GM12878 (cell line): Measurements from ENCODE around the gene ANO3. TPM values are rescaled to one million over a fixed set of nuclear protein-coding genes. Genes with fewer than 3 reads are reported as not detected.

ENCODE experiments used
- BCL11A ChIP-seq: IDR thresholded peaks from 2 replicates; pipeline ENCODE4 v1.6.1; 2011; ENCODE audit warnings: low read depth, low read length
- ESRRA ChIP-seq: IDR thresholded peaks from 2 replicates; pipeline ENCODE4 v1.6.1; 2012; ENCODE audit warnings: mild to moderate bottlenecking, low read length, improper control_type of control experiment
- ETV6 ChIP-seq, 2 experiments: fragments of 450-650 bp in 1 of 2; IDR thresholded peaks in 1 of 2; conservative IDR thresholded peaks in 1 of 2; 2 replicates each; pipeline ENCODE4 v1.6.1; 2014; ENCODE audit warnings: antibody characterized with exemption in 1 of 2, borderline replicate concordance in 1 of 2, low read depth in 1 of 2, mild to moderate bottlenecking in 1 of 2, moderate library complexity in 1 of 2
- IRF4 ChIP-seq: IDR thresholded peaks from 2 replicates; pipeline ENCODE4 v1.6.1; 2011; ENCODE audit warnings: low read depth, low read length
- LARP7 ChIP-seq: fragments of 450-650 bp; IDR thresholded peaks from 2 replicates; pipeline ENCODE4 v1.6.1; 2017; ENCODE audit warnings: mild to moderate bottlenecking
- MYC ChIP-seq: IDR thresholded peaks from 2 replicates; pipeline ENCODE4 v1.6.1; 2011; ENCODE audit warnings: mild to moderate bottlenecking, low read length, moderate library complexity, inconsistent platforms; ENCODE audit not compliant: insufficient read depth, insufficient replicate concordance, insufficient read length, severe bottlenecking
- NR2F1 ChIP-seq: fragments of 450-650 bp; conservative IDR thresholded peaks from 2 replicates; pipeline ENCODE4 v1.6.1; 2017; ENCODE audit warnings: mild to moderate bottlenecking
- PRDM15 ChIP-seq: fragments of 450-650 bp; formaldehyde crosslinking; IDR thresholded peaks from 2 replicates; pipeline ENCODE4 v1.4.0; 2020; ENCODE audit warnings: mild to moderate bottlenecking, moderate library complexity
- RELA ChIP-seq: fragments of 450-650 bp; IDR thresholded peaks from 2 replicates; pipeline ENCODE4 v1.8.0; 2014; ENCODE audit warnings: borderline replicate concordance; ENCODE audit not compliant: partially characterized antibody
- RFX5 ChIP-seq: IDR thresholded peaks from 2 replicates; pipeline ENCODE4 v1.6.1; 2011; ENCODE audit warnings: low read depth, low read length, improper control_type of control experiment
- SMAD5 ChIP-seq: IDR thresholded peaks from 2 replicates; pipeline ENCODE4 v1.6.1; 2016; ENCODE audit warnings: antibody characterized with exemption, low read depth
- SP1 ChIP-seq: IDR thresholded peaks from one replicate; pipeline ENCODE4 v1.6.1; 2011; ENCODE audit warnings: low read depth, low read length
- STAT3 ChIP-seq: IDR thresholded peaks from 2 replicates; pipeline ENCODE4 v1.6.1; 2011; ENCODE audit warnings: low read depth, low read length, improper control_type of control experiment
- TCF3 ChIP-seq: IDR thresholded peaks from 2 replicates; pipeline ENCODE4 v1.6.1; 2012; ENCODE audit warnings: low read depth, mild to moderate bottlenecking, low read length, borderline replicate concordance; ENCODE audit not compliant: insufficient read depth
- YY1 ChIP-seq: IDR thresholded peaks from 2 replicates; pipeline ENCODE4 v1.6.1; 2011; ENCODE audit warnings: low read depth, mild to moderate bottlenecking, low read length
- polyA plus RNA-seq, 11 experiments: library from polyadenylated mRNA; depleted of rRNA in 4 of 11; unstranded in 6 of 11; stranded (reverse) in 5 of 11; fragments of >200 nt; fragmentation: Nextera tagmentation in 4 of 11; fragmentation: Illumina TruSeq in 1 of 11; extraction: Ambion mirVana in 4 of 11; extraction: Trizol in 1 of 11; gene quantifications; 1 replicate in 1 of 11; 2 replicates in 10 of 11; pipeline versions ENCODE4 v1.2.1 to v1.2.3, GENCODE V29; 2011 to 2016; ENCODE audit warnings: inconsistent platforms in 2 of 11, missing spikeins in 2 of 11, low read depth in 1 of 11
- total RNA-seq, 4 experiments: library from RNA; depleted of rRNA in 3 of 4; stranded (reverse); fragments of >200 nt in 3 of 4; fragmentation: Illumina TruSeq in 1 of 4; extraction: Trizol in 1 of 4; gene quantifications; 2 replicates each; pipeline versions ENCODE4 v1.2.1 to v1.2.3, GENCODE V29; 2013 to 2021
- TF ChIP-seq, protein P1 (sequence below): fragments of 450-650 bp; IDR thresholded peaks from 2 replicates; pipeline ENCODE4 v1.6.1; 2017; ENCODE audit warnings: low read depth, mild to moderate bottlenecking, moderate library complexity
- TF ChIP-seq, protein P2 (sequence below): fragments of 450-650 bp; IDR thresholded peaks from 2 replicates; pipeline ENCODE4 v1.6.1; 2017; ENCODE audit warnings: mild to moderate bottlenecking, moderate library complexity
- TF ChIP-seq, protein P3 (sequence below): IDR thresholded peaks from 2 replicates; pipeline ENCODE4 v1.6.1; 2011; ENCODE audit warnings: mild to moderate bottlenecking, low read depth, low read length, moderate library complexity; ENCODE audit not compliant: insufficient replicate concordance

The ANO3 gene
- total and polyA plus RNA-seq, 10 of the 15 experiments (the other 5 are each of a cell fraction or from before 2014, with no cell fraction given), result 0.13 to 5.9 (median 0.44) TPM

DNA sequence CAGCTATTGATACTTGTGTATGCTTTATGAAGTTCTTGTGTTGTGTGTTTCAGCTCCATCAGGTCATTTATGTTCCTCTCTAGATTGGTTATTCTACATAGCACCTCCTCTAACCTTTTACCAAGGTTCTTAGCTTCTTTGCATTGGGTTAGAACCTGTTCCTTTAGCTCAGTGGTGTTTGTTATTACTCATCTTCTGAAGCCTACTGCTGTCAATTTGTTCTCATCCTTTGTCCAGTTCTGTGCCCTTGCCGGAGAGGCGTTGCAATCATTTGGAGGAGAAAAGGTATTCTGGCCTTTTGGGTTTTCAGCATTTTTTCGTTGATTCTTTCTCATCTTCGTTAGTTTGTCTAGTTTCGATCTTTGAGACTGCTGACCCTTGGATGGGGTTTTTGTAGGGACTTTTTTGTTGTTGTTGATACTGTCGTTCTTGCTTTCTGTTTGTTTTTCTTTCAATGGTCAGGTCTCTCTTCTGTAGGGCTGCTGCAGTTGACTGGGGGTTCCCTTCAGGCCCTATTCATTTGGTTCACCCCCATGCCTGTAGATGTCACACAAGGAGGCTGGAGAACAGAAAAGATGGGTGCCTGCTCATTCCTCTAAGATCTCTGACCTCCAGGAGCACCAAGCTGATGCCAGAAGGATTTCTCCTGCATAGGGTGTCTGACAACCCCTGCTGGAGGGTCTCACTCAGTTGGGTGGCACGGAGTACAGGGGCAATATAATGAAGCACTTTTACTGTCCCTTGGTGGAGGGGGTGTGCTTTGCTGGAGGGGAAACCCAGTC lies 276.0 kb downstream of the ANO3 start (continued):
- no peak for TF ChIP-seq RFX5
- peak; percentile 6; the same call in 1 of the 2 replicates for TF ChIP-seq IRF4
- TF ChIP-seq YY1, result no peak
- no peak for TF ChIP-seq TCF3
- peak; percentile 44 for TF ChIP-seq NR2F1
- TF ChIP-seq SP1, result no peak
- no peak for TF ChIP-seq ESRRA
- no peak for TF ChIP-seq PRDM15 (CRISPR knock-in tag)
- TF ChIP-seq, protein P1, sequence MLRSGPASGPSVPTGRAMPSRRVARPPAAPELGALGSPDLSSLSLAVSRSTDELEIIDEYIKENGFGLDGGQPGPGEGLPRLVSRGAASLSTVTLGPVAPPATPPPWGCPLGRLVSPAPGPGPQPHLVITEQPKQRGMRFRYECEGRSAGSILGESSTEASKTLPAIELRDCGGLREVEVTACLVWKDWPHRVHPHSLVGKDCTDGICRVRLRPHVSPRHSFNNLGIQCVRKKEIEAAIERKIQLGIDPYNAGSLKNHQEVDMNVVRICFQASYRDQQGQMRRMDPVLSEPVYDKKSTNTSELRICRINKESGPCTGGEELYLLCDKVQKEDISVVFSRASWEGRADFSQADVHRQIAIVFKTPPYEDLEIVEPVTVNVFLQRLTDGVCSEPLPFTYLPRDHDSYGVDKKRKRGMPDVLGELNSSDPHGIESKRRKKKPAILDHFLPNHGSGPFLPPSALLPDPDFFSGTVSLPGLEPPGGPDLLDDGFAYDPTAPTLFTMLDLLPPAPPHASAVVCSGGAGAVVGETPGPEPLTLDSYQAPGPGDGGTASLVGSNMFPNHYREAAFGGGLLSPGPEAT, result peak; percentile 97
- TF ChIP-seq, protein P2, sequence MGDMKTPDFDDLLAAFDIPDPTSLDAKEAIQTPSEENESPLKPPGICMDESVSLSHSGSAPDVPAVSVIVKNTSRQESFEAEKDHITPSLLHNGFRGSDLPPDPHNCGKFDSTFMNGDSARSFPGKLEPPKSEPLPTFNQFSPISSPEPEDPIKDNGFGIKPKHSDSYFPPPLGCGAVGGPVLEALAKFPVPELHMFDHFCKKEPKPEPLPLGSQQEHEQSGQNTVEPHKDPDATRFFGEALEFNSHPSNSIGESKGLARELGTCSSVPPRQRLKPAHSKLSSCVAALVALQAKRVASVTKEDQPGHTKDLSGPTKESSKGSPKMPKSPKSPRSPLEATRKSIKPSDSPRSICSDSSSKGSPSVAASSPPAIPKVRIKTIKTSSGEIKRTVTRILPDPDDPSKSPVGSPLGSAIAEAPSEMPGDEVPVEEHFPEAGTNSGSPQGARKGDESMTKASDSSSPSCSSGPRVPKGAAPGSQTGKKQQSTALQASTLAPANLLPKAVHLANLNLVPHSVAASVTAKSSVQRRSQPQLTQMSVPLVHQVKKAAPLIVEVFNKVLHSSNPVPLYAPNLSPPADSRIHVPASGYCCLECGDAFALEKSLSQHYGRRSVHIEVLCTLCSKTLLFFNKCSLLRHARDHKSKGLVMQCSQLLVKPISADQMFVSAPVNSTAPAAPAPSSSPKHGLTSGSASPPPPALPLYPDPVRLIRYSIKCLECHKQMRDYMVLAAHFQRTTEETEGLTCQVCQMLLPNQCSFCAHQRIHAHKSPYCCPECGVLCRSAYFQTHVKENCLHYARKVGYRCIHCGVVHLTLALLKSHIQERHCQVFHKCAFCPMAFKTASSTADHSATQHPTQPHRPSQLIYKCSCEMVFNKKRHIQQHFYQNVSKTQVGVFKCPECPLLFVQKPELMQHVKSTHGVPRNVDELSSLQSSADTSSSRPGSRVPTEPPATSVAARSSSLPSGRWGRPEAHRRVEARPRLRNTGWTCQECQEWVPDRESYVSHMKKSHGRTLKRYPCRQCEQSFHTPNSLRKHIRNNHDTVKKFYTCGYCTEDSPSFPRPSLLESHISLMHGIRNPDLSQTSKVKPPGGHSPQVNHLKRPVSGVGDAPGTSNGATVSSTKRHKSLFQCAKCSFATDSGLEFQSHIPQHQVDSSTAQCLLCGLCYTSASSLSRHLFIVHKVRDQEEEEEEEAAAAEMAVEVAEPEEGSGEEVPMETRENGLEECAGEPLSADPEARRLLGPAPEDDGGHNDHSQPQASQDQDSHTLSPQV, result no peak
- no peak for TF ChIP-seq STAT3
- TF ChIP-seq MYC, result no peak
- TF ChIP-seq, protein P3, sequence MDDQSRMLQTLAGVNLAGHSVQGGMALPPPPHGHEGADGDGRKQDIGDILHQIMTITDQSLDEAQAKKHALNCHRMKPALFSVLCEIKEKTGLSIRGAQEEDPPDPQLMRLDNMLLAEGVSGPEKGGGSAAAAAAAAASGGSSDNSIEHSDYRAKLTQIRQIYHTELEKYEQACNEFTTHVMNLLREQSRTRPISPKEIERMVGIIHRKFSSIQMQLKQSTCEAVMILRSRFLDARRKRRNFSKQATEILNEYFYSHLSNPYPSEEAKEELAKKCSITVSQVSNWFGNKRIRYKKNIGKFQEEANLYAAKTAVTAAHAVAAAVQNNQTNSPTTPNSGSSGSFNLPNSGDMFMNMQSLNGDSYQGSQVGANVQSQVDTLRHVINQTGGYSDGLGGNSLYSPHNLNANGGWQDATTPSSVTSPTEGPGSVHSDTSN, result no peak
- TF ChIP-seq RELA, result peak; percentile 2
- TF ChIP-seq ETV6 (conservative IDR thresholded peaks at IDR 0.05 in 1 of 2, IDR thresholded peaks at IDR 0.05 in 1 of 2; ENCODE audit: borderline replicate concordance in 1 of 2, low read depth in 1 of 2), result no peak
- 0 out of 2 replicates have a peak, but pooled peaks have one; percentile 28 for TF ChIP-seq BCL11A
- no peak for TF ChIP-seq SMAD5
- no peak; the same call in 1 of the 2 replicates for TF ChIP-seq LARP7
